Stimulated activated CD4-positive, alpha-beta T cell treated with anti-CD3 and anti-CD28 coated beads, TNF-alpha, amount 100 ng/mL, for 24 hours (primary cell): ENCODE data around the gene FLNB.

Experiments used
- DNase-seq, 3 experiments: peaks; one replicate each; pipeline ENCODE4 v3.0.0-alpha.2; 2020; ENCODE audit warnings: low read depth in 3 of 3

Gene FLNB

GRCh38 chr3:58029842-58030584 lies 21.8 kb downstream of the FLNB start:
- no peak for DNase-seq

GRCh38 chr3:58032186-58032585 lies 24.0 kb downstream of the FLNB start:
- no peak for DNase-seq

GRCh38 chr3:58034738-58035523 lies 26.7 kb downstream of the FLNB start:
- DNase-seq: peak in 2 of 3 experiments; percentile 11 to 25

GRCh38 chr3:58035524-58036255 lies 27.5 kb downstream of the FLNB start:
- no peak for DNase-seq

GRCh38 chr3:58036293-58037032 lies 28.2 kb downstream of the FLNB start:
- no peak for DNase-seq

GRCh38 chr3:58037141-58037910 lies 29.1 kb downstream of the FLNB start:
- DNase-seq: no peak

- DNase-seq: no peak
These were observed 30.6 kb downstream of the FLNB start for GRCh38 chr3:58038675-58039292.

- DNase-seq: no peak
These were observed 31.4 kb downstream of the FLNB start for GRCh38 chr3:58039601-58040000.

GRCh38 chr3:58041182-58041825 lies 33.1 kb downstream of the FLNB start:
- DNase-seq: no peak

- no peak for DNase-seq
These were observed 33.7 kb downstream of the FLNB start for GRCh38 chr3:58041826-58042324.

- DNase-seq: no peak
These were observed 34.9 kb downstream of the FLNB start for GRCh38 chr3:58042947-58043707.

GRCh38 chr3:58043933-58044332 lies 35.7 kb downstream of the FLNB start:
- DNase-seq: no peak

GRCh38 chr3:58044691-58045483 lies 36.7 kb downstream of the FLNB start:
- DNase-seq: no peak

- no peak for DNase-seq
These were observed 39.6 kb downstream of the FLNB start for GRCh38 chr3:58047826-58048225.

GRCh38 chr3:58048301-58048700 lies 40.1 kb downstream of the FLNB start:
- DNase-seq: no peak

GRCh38 chr3:58049143-58049785 lies 41.0 kb downstream of the FLNB start:
- no peak for DNase-seq

- no peak for DNase-seq
These were observed 43.0 kb downstream of the FLNB start for GRCh38 chr3:58051196-58051595.
